Islet precursor cell (in vitro differentiated cells): ENCODE results near the gene PHKA2.

Source experiments
- DNase-seq: peaks from one replicate; pipeline ENCODE4 v3.0.0-alpha.2; 2018

Gene PHKA2

GRCh38 chrX:18887825-18888212, 96.1 kb downstream of the PHKA2 start:
- no peak for DNase-seq

- DNase-seq = no peak
Observed at GRCh38 chrX:18887177-18887824, 96.6 kb downstream of the PHKA2 start.

- peak; percentile 88 for DNase-seq
Observed at GRCh38 chrX:18886344-18887161, 97.4 kb downstream of the PHKA2 start.

DNA sequence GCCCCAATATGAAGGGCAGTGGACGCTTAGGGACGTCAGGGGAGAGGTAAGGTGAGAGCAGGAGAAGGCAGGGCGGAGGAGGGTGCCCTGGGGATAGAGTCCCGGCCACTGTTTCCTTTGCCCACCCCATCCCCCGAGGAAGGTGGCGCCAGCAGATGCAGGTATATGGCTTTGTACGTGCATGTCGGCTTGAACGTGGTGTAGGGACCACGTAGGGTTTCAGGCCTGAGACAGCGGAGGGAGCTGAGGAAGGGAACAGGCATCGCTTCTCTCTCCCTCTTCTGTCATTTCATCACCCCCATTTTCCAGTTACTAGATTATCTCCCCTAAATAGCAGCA, 97.9 kb downstream of the PHKA2 start:
- no peak for DNase-seq

- DNase-seq = no peak
Observed at GRCh38 chrX:18885328-18886004, 98.4 kb downstream of the PHKA2 start.

- no peak for DNase-seq
Observed at GRCh38 chrX:18884916-18885315, 99.0 kb downstream of the PHKA2 start.

GRCh38 chrX:18883961-18884765, 99.8 kb downstream of the PHKA2 start:
- DNase-seq = no peak

- DNase-seq = peak; percentile 75
Observed at GRCh38 chrX:18883234-18883960, 100.5 kb downstream of the PHKA2 start.

DNA sequence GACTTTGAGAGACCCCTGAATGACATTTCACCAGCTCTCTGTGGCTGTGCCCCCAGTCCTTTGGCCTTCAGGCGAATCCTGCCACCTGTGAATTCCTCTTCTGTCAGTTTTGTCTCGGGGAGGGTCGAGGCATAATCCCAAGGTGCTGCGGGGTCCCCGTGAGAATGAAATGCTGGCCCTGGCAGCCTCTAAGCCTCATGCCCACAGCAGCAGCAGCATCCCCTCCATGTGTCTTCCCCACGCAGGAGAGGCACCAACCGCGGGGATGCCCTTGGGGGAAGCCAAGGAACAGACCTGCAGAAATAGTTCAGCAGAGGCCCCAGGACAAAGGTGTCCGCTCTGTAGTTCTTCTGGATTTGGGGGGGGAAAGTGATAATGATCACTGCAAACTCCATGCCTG, 104.8 kb downstream of the PHKA2 start:
- no peak for DNase-seq

DNA sequence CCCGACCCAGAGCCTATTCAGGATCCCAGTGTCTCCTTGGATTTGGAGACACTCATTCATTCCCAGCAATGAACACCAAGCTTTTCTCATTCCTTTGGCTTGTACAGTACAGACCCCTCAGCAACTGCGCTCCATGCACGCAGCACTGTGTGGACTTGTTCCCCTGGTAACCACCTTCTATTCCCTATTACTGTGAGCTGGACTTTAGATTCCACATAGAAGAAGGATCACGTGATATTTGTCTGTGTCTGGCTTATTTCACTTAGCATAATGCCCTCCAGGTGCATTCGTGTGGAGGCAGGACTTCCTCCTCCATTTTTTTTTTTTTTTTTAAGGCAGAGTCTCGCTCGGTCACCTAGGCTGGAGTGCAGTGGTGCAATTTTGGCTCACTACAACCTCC, 106.4 kb downstream of the PHKA2 start:
- no peak for DNase-seq

GRCh38 chrX:18875256-18875878, 108.5 kb downstream of the PHKA2 start:
- DNase-seq = no peak

- DNase-seq = no peak
Observed at GRCh38 chrX:18874560-18875255, 109.2 kb downstream of the PHKA2 start.

DNA sequence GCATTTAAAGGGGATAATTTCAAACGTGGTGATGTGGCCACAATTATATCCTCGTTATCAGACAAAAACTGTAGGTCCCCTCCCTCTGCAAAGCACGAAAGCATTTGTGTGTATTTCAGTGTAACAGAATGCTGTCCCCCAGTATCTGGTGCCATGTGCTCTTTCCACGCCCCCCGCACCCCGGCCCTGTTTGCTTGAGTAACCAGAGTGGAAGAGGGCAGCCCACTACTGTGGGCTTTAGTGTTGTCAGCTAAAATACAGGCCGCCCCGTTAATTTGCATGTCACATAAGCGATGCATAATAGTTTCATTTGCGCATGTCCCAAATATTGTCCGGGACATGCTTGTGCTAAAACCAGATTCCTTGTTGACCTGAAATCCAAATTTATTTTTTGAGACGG, 110.1 kb downstream of the PHKA2 start:
- no peak for DNase-seq

DNA sequence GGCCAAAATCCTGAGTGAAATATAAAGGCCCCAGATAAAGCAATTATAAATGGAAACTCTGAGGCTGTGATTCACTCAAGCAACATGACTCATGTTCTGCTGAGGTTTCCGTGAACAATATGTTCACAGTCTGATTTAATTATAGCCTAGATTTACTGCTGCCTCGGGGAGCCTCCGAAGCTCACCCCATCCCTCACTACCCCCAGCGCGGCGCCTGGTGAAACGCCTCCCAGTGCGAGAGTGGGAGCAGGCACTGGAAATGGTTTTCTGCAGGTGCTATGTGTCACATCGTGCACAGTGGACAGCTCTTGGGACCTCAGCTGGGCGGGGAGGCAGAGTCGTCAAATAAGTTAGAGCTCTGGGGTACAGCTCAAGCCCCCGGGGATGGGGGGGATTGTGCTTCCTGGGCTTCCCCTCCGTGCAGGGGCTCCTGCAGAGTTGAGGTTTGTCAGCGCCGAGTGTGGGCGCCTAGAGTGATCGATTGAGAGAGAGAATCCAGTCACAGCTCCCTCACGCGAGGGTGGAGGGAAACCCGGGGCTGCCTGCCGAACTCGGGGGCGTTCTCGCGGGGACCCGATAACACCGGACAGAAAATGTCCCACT, 110.6 kb downstream of the PHKA2 start:
- no peak for DNase-seq

GRCh38 chrX:18872621-18873020, 111.3 kb downstream of the PHKA2 start:
- DNase-seq = no peak

GRCh38 chrX:18871970-18872369, 111.9 kb downstream of the PHKA2 start:
- no peak for DNase-seq

GRCh38 chrX:18871161-18871890, 112.6 kb downstream of the PHKA2 start:
- DNase-seq = no peak

DNA sequence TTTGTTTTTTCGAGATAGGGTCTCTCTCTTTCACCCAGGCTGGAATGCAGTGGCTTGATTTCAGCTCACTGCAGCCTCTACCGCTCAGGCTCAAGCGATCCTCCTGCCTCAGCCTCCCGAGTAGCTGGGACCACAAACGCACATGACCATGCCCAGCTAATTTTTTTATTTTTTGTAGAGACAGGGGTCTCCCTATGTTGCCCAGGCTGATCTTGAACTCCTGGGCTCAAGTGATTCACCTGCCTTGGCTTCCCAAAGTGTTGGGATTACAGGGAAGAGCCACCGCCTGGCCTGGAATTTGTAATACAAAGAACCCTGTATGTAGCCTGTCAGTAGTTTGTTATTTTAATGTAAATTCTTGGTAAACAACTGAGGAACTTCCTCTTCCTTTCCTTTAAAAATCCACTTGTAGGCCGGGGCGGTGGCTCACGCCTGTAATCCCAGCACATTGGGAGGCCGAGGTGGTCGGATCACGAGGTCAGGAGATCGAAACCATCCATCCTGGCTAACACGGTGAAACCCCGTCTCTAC, 119.5 kb downstream of the PHKA2 start:
- DNase-seq = no peak

GRCh38 chrX:18861511-18861910, 122.4 kb downstream of the PHKA2 start:
- no peak for DNase-seq

DNA sequence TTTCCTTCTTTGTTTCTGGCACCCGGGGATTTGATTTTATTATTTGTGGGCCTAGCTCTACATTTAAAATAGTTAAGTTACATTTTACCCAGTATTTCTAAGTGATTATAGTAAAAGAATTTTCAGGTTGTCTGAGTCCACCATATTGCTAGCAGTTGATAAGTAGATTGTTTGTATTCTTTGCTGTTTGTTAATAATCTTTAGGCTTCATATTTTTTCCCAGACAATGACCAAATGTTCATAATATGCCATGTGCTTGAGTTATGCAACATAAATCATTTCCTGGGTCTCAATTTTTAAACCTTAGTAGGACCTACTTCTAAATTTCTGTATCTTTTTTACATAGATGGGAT, 127.3 kb downstream of the PHKA2 start:
- no peak for DNase-seq
